GM19351 (cell line): Measurements from ENCODE around the gene EPX.

Experiments used
- ATAC-seq: cut with Tn5 transposase; IDR thresholded peaks from one replicate; pipeline ENCODE4 v1.9.1; 2021; ENCODE audit warnings: mild to moderate bottlenecking, moderate library complexity; ENCODE audit not compliant: unreplicated experiment

The EPX gene

DNA sequence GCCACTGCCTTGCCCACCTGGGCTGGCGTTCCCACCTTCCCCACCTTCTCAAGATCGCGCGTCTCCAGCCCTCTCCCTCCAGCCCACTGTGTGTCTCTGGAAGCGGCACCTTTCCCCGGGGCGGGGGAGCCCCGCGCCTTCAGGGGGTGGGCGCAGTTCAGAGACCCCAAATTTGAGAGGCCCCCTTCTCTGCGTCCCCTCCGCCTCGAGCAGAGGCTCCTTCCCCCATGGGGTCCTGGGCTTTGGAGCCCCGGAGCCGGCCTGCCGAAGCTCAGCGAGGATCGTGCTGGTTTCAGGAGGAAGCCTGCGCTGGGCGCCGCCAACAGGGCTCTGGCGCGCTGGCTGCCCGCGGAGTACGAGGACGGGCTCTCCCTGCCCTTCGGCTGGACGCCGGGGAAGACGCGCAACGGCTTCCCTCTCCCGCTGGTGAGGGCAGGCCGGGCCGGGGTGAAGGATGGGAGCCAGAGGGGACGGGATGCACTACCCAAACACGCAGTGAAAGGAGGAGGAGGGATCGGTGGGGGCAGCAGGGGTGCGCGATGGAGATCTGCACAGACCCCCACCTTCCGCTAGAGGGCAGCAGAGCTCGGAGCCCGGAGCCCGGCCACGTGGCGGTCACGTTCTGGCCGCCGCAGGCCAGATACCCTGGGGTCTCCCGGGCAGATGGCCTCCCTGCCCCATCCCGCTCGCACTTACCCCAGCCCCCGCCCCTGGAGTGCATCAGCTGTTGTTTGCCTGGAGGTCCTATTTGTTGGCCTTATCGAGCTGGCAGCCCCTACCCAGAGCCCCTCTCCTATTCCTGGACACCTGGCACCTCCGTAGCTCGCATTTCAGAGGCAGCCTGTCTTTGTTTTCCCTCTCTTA lies 57.0 kb downstream of the EPX start:
- ATAC-seq: peak; percentile 73

DNA sequence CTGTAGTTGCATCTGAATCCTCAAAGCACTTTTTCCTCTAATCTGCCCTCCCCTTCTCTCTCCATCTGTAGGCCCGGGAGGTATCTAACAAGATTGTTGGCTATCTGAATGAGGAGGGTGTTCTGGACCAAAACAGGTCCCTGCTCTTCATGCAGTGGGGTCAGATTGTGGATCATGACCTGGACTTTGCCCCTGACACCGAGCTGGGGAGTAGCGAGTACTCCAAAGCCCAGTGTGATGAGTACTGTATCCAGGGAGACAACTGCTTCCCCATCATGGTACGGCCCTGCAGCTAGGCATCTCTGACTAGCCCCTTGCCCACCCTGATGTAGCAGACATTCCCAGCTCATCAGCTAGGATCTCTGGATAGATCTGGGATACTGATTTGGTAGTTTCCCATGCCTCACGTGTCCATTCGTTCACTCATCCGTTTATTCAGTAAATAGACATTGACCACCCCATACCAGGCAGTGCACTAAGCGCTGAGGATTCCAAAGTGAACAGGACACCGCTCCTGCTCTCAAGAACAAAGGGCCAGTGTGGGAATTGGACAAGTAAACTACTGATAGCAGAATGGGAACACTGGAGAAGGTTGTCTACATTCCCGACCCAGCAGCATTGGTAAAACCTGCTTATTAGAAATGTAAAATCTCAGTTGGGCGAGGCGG lies 58.0 kb downstream of the EPX start:
- ATAC-seq: no peak

DNA sequence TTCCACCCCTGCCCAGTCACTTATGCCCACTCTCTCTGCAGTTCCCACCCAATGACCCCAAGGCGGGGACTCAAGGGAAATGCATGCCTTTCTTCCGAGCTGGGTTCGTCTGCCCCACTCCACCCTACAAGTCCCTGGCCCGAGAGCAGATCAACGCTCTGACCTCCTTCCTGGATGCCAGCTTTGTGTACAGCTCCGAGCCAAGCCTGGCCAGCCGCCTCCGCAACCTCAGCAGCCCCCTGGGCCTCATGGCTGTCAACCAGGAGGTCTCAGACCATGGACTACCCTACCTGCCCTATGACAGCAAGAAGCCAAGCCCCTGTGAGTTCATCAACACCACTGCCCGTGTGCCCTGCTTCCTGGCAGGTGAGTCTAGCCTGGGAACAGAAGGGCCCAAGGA lies 59.6 kb downstream of the EPX start:
- no peak for ATAC-seq

DNA sequence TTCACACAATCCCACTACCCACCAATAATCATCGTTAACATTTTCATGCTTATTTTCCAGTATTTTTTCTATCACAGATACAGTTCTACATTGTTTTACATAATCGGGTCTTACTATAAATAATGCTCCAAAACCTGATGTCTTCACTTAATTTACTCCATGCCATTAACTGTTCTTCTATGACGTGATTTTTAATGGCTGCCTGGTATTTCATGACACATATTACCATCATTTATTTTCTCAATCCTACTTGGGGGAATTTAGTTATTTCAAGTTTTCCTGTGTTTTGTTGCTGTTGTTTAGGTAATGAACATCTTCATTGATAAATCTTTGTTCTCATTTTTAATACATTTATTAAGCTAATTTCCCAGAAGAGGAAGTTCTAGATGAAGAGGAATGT lies 60.6 kb downstream of the EPX start:
- ATAC-seq: no peak
